Left forelimb (tissue), 1 donor: ENCODE data around the gene BICDL2.

Source experiments
- DNase-seq: peaks from one replicate; pipeline ENCODE4 v3.0.0-alpha.2; 2018; ENCODE audit warnings: low spot score

BICDL2 gene

DNA sequence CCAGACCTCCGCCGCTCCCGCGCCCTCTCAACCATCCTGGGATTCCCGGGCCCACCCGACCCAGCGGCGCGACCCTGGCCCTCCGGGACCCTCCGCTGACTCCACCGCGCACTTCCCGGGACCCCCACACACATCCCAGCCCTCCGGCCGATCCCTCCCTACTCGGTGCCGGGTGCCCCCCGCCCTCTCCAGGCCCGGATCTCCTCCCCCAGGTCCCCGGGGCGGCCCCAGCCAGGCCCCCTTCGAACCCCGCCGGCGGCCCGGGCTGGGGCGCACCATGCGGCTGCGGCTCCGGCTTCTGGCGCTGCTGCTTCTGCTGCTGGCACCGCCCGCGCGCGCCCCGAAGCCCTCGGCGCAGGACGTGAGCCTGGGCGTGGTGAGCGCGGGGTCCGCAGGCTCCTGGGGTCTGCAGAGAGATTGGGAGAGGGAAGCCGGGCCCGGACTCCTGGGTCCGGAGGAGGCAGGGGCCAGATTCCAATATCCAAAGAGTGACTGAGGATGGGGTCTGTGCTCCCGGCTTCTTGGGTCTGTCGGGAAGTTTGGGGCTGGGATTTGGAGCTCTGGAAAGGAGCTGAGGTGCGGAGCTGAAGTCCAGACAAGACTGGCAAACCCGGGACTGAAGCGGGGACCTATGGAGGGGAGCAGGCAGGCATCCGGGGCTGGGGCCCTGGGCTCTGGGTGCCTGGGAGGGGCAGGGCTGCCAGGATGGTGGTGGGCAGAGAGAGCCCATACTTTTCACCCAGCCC lies 10.1 kb upstream of the BICDL2 start:
- no peak for DNase-seq

DNA sequence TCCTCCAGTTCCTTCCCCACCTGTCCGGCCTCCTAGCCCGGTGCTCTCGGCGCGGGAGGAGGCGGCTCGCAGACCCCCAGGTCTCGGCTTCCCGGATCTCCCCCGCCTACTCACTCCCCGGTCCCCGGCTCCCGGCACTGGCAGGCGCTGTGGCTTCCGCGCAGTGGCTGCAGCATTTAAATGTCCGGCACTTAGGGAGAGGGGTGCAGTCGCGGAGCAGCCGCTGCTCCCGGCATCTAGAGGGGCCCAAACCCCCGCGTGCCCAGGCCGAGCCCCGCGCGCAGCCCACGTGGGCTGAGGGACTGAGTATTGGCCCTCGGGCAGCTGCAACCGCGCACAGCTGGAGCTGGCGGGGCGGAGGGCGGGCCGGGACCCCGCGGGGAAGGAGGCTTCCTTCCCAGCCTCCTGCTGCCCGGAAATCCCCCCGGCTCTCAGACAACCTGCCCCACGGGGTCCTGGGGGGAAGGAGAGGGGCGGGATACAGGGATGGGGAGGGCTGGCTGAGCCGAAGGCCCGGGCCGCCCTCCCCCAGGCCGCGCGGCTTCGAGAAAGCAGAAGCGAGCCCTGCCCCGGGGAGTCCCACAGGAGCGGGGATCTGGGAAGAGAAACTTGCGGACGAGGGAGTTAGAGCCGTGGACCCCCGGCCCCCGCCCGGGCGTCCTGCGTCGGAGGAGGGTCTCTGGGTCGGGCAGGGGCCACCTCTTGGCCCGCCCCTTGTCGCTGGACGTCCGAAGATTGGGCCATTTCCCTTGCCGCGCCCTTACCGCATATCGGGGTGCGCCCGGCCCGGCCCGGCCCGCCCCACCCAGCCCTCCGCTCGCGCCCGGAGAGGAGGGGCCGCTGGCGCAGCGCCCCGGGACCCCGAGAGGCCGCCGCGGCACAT lies 9.3 kb upstream of the BICDL2 start, which contains the start of gene MMP25:
TSS of gene MMP25 (plus strand) at position 804 of the 883 bp plus-strand sequence. CDS start 357 bp downstream, outside the sequence.
- no peak for DNase-seq

GRCh38 chr16:3044708-3045107 lies 8.0 kb upstream of the BICDL2 start:
- DNase-seq, result no peak

DNA sequence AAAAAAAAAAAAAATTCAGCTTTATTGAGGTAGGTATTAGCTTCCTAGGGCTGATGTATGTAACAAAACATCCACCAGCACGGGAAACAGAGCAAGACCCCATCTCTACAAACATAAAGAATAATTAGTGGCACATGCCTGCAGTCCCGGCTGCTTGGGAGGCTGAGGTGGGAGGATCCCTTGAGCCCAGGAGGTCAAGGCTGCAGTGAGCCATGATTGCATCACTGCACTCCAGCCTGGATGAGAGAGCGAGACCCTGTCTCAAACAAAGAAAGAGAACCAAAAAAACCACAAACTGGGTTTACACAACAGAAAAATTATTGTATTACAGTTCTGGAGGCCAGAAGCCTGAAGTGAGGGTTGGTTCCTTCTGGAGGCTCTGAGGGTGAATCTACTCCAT lies 5.6 kb upstream of the BICDL2 start:
- DNase-seq, result no peak

GRCh38 chr16:3038896-3039295 lies 2.2 kb upstream of the BICDL2 start:
- no peak for DNase-seq

DNA sequence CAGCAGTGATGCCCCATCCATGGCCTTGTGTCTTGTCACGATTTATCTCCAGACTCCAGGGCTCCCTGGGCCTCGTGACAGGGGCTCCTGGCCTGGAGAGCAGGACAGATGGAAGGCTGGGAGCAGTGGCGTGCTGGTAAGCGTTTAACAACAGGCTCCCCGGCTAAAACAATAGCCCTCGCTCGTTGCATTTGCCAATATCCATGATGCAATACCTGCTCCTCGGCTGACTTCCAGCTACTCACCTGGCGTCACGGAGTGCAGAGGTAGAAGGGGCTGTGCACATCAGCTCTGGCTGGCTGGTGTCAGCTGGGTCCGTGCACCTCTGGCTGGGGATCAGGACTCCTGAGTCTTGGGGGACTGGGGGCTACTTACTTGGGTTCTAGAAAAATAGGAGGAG lies 1.5 kb upstream of the BICDL2 start:
- DNase-seq, result no peak

GRCh38 chr16:3035972-3036725 lies 595 bp downstream of the BICDL2 start:
- DNase-seq, result no peak

DNA sequence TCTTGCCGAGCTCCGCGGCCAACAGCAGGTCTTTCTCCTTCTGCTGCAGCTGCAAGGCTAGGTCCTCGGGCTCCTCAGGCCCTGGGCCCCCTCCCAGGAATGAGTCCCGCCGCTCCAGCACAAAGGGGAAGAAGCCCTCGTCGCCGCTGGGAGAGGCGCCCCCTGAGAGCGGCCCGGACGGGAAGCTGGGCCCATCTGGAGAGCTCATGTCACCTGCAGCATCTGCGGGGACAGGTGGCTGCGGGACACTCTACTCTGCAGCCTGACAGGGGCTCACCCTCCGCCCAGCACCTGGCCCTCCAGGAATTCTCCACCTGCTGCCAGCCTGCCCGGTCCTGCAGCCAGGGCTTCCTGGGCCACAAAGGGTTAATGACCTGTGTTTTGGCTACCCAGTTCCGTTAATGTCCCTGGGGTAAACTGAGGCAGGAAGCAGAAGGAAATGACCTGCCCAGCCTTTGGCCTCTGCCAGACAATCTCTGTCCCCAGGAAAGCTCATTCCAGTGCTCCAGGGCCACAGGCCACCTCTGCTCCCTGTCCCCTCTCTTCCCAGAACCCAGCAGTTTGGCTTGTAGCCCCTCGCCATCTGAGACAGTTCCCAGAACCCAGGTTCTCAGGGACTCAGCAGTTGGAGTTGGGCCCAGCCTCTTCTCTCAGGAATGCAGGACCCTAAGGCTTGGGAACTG lies 1.3 kb downstream of the BICDL2 start:
- DNase-seq, result no peak

DNA sequence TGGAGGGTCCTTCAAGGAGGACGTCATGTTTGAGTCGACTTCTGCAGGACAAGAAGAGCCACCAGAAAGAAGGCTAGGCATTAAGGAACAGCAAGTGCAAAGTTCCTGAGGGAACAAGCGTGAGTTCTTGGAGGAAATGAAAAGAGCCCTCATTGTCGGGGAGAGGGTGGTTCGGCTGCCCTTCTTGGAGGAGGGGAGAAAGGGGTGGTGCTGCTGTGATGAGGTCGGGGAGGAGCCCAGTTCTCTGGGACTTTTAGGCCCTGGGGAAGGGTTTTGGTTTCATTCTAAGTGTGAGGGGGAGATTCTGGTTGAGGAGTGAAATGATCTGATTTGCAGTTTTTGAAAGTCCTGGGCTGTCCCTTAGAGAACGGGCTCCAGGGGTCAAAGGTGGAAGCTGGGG lies 4.1 kb downstream of the BICDL2 start:
- no peak for DNase-seq

GRCh38 chr16:3030222-3031212 lies 6.2 kb downstream of the BICDL2 start:
- DNase-seq, result no peak

- DNase-seq, result no peak
Measured at GRCh38 chr16:3029491-3030221, 7.1 kb downstream of the BICDL2 start.

DNA sequence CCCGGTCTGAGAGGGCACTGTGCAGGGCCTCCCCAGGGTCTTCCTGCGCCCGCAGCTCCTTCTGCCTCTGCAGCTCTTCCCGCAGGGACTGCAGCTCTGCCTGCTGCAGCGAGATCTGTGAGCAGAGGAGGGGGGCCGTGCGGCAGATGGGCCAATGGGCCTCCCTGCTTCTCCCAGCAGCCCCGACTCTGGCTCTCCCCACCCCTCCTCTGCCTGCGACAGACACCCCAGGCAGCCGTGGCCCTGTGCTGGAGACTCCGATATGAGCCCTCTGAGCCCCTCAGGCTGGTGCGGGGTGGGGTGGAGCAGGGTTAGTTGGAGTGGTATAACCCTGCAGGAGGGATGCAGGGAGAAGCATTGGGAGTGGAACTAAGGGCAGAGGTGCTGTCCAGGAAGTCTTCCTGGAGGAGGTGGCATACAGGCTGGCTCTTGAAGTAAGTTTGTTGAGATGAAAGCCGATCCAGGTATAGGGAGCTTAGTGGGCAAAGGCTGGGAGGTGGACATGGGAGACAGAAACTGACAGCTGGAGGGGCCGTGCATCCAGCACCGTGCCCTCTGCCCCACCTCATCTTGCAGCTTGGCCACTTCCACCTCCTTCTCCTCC lies 7.9 kb downstream of the BICDL2 start:
- no peak for DNase-seq

DNA sequence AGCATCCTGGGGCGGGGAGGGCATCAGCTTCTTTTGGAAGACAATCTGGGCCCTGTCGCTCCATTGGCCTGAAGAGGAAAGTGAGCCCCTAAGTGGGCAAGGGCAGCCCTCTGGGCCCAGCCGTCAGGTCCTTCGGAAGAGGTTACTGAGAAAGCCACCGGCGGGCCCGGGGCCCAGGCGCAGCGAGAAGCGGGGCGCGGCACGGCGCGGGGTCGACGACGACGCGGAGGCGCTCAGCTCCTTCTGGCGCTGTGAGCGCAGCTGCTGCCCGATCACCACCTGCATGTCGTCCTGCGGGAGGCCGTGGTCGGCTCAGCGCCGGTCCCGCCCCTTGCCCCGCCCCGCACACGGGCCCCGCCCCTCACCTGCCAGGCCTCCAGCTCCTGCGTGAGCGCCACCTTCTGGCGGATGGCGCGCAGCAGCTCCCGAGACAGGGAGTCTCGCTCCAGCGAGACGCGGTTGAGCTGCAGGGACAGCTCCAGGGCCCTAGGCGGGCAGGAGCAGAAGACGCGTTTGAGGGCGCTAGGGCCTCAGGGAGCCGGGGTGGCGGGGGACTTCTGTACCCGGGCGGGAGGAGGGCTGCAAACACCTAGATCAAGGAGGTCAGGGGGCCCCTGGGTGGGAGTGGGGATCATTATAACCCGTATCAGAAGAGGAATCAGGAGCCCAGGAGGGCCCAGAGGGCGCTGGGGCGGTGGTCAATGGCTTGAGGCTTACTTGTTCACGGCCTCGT lies 8.6 kb downstream of the BICDL2 start:
- peak; percentile 82 for DNase-seq

DNA sequence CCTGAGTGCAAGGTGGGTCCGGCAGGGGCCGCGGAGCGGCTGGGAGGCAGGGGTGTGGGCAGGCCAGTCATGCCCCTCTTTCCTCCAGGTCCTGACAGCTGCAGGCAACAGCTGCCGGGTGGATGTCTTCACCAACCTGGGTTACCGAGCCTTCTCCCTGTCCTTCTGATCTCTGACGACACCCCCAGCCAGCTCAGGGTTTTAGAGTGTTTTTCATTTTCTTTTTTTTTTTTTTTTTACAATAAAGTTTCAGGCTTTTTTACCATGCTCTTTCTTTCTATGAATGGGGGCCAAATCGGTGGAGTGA lies 9.3 kb downstream of the BICDL2 start:
- DNase-seq, result no peak

DNA sequence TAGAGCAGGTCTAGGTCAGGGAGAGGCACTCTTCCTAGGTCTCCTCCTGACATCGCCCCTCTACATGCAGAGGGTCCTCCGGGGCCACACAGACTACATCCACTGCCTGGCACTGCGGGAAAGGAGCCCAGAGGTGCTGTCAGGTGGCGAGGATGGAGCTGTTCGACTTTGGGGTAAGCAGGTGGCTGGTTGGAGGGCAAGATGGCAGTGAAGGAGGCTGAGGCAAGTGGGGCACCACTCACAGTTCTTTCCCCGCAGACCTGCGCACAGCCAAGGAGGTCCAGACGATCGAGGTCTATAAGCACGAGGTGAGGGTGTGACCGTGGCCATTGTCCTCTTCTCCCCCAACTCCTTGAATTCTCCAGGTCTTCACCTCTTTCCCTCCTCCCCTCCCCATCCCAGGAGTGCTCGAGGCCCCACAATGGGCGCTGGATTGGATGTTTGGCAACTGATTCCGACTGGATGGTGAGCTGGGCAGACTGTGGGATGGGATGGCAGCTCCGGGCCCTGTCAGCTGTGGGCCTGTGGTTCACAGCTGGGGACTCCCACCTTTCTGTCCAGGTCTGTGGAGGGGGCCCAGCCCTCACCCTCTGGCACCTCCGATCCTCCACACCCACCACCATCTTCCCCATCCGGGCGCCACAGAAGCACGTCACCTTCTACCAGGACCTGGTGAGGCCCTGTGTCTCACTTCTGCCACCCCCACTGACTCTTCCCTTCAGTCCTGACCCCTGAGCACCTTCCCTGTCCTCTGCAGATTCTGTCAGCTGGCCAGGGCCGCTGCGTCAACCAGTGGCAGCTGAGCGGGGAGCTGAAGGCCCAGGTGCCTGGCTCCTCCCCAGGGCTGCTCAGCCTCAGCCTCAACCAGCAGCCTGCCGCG lies 9.9 kb downstream of the BICDL2 start:
- DNase-seq, result no peak

GRCh38 chr16:3026003-3026378 lies 10.8 kb downstream of the BICDL2 start:
- DNase-seq, result no peak

GRCh38 chr16:3025032-3026002 lies 11.4 kb downstream of the BICDL2 start:
- no peak for DNase-seq
